GM18519 (cell line): ENCODE results near the gene SMIM13.

Experiments used
- ATAC-seq: cut with Tn5 transposase; IDR thresholded peaks from one replicate; pipeline ENCODE4 v1.9.1; 2021; ENCODE audit warnings: mild to moderate bottlenecking, moderate library complexity; ENCODE audit not compliant: unreplicated experiment, low FRiP score

SMIM13 gene

GRCh38 chr6:11149551-11149950 lies 55.9 kb downstream of the SMIM13 start:
- ATAC-seq: no peak

- no peak for ATAC-seq
Measured at GRCh38 chr6:11151488-11151887, 57.9 kb downstream of the SMIM13 start.

GRCh38 chr6:11152581-11152980 lies 58.9 kb downstream of the SMIM13 start:
- no peak for ATAC-seq

- ATAC-seq: no peak
Measured at GRCh38 chr6:11153447-11153846, 59.8 kb downstream of the SMIM13 start.

- no peak for ATAC-seq
Measured at GRCh38 chr6:11155589-11155988, 62.0 kb downstream of the SMIM13 start.

GRCh38 chr6:11160199-11160598 lies 66.6 kb downstream of the SMIM13 start:
- ATAC-seq: no peak

- no peak for ATAC-seq
Measured at GRCh38 chr6:11161031-11161956, 67.7 kb downstream of the SMIM13 start.

GRCh38 chr6:11162262-11162661 lies 68.6 kb downstream of the SMIM13 start:
- ATAC-seq: no peak

- no peak for ATAC-seq
Measured at GRCh38 chr6:11163932-11164331, 70.3 kb downstream of the SMIM13 start.

GRCh38 chr6:11164717-11165646 lies 71.3 kb downstream of the SMIM13 start:
- no peak for ATAC-seq

GRCh38 chr6:11166948-11167347 lies 73.3 kb downstream of the SMIM13 start:
- no peak for ATAC-seq

- ATAC-seq: no peak
Measured at GRCh38 chr6:11168091-11168635, 74.5 kb downstream of the SMIM13 start.

- no peak for ATAC-seq
Measured at GRCh38 chr6:11171952-11172351, 78.3 kb downstream of the SMIM13 start.

- no peak for ATAC-seq
Measured at GRCh38 chr6:11172501-11173327, 79.1 kb downstream of the SMIM13 start.

- ATAC-seq: no peak
Measured at GRCh38 chr6:11174242-11174611, 80.6 kb downstream of the SMIM13 start.

GRCh38 chr6:11177271-11177670 lies 83.6 kb downstream of the SMIM13 start:
- no peak for ATAC-seq

GRCh38 chr6:11179088-11179418 lies 85.4 kb downstream of the SMIM13 start:
- ATAC-seq: no peak

GRCh38 chr6:11179419-11180202 lies 86.0 kb downstream of the SMIM13 start:
- ATAC-seq: no peak

GRCh38 chr6:11181478-11182136 lies 88.0 kb downstream of the SMIM13 start:
- no peak for ATAC-seq
